HepG2 (cell line): Measurements from ENCODE around the gene IRGQ. TPM values are rescaled to one million over a fixed set of nuclear protein-coding genes. Genes with fewer than 3 reads are reported as not detected.

ENCODE experiments used
- ATAC-seq: fragments of 200-7000 bp; cut with Tn5 transposase; 3 replicates; pipeline ENCODE4 v1.9.1; 2020; ENCODE audit warnings: mild to moderate bottlenecking, moderate library complexity
- BruUV-seq: library from RNA; stranded (reverse); fragments of 400-500 nt; replicated peaks from 2 replicates; lab custom pipeline; 2021; lab: Mats Ljungman, UMichigan
- CTCF ChIA-PET: fragments of 300-600 bp; formaldehyde crosslinking; extraction: SDS; loops from one replicate; lab custom pipeline; 2021; ENCODE audit warnings: low total read pairs, inconsistent platforms, low intra/inter-chr PET ratio; lab: Yijun Ruan, JAX
- POLR2A ChIA-PET: fragments of 350-600 bp; sonication (Branson Sonifier 250); formaldehyde crosslinking; loops from one replicate; lab custom pipeline; 2020; ENCODE audit warnings: antibody characterized with exemption, inconsistent platforms; lab: Yijun Ruan, JAX
- DNase-seq: peaks from one replicate; pipeline ENCODE4 v3.0.0-alpha.2; 2015; ENCODE audit warnings: low spot score
- FAIRE-seq: peaks from 3 replicates; lab custom pipeline; 2011; peaks lifted over from hg19 to GRCh38; lab: Jason Lieb, UNC
- H2AFZ ChIP-seq: one replicate; pipeline ENCODE4 v1.6.1; 2011; ENCODE audit warnings: low read length, inconsistent platforms
- H3K27ac ChIP-seq: fragments of 300-600 bp; 3 replicates; pipeline ENCODE4 v1.8.0; 2011; ENCODE audit warnings: mixed run types, mild to moderate bottlenecking, mixed read lengths, low read length, inconsistent platforms; ENCODE audit not compliant: insufficient read depth; ENCODE audit errors: extremely low read length
- H3K27me3 ChIP-seq, 2 experiments: fragments of 200-600 bp in 1 of 2; 2 replicates in 1 of 2; 3 replicates in 1 of 2; pipeline versions ENCODE4 v1.6.0 to v1.8.0; 2011; ENCODE audit warnings: low read length in 2 of 2, mild to moderate bottlenecking in 2 of 2, moderate library complexity in 2 of 2, inconsistent platforms in 1 of 2; ENCODE audit not compliant: insufficient read depth in 2 of 2, control insufficient read depth in 1 of 2
- H3K36me3 ChIP-seq, 2 experiments: fragments of 200-600 bp in 1 of 2; replicated peaks in 1 of 2; 2 replicates in 1 of 2; 3 replicates in 1 of 2; pipeline versions ENCODE4 v1.5.1 to v1.8.0; 2011; ENCODE audit warnings: low read length in 2 of 2, inconsistent platforms in 1 of 2; ENCODE audit not compliant: insufficient read depth in 2 of 2, control insufficient read depth in 1 of 2
- H3K4me1 ChIP-seq: 2 replicates; pipeline ENCODE4 v1.5.1; 2012; ENCODE audit warnings: low read length, inconsistent platforms; ENCODE audit not compliant: insufficient read depth
- H3K4me2 ChIP-seq: 2 replicates; pipeline ENCODE4 v1.6.0; 2011; ENCODE audit warnings: low read depth, low read length, inconsistent platforms
- H3K4me3 ChIP-seq, 3 experiments: fragments of 200-600 bp in 1 of 3; sonication (generic), shearing (Covaris generic) in 1 of 3; replicated peaks in 1 of 3; 2 replicates each; pipeline ENCODE4 v1.5.1; 2011 to 2016; ENCODE audit warnings: low read length in 3 of 3, inconsistent platforms in 2 of 3, low read depth in 2 of 3, mild to moderate bottlenecking in 2 of 3, control low read depth in 1 of 3, mixed read lengths in 1 of 3; ENCODE audit not compliant: insufficient read depth in 1 of 3
- H3K79me2 ChIP-seq: one replicate; pipeline ENCODE4 v1.6.1; 2011; ENCODE audit warnings: low read length, inconsistent platforms; ENCODE audit not compliant: insufficient read depth
- H3K9ac ChIP-seq: 2 replicates; pipeline ENCODE4 v1.6.0; 2011; ENCODE audit warnings: mild to moderate bottlenecking, low read depth, low read length, inconsistent platforms; ENCODE audit not compliant: insufficient read depth
- H3K9me3 ChIP-seq: 2 replicates; pipeline ENCODE4 v1.5.1; 2012; ENCODE audit warnings: mild to moderate bottlenecking, low read length
- H4K20me1 ChIP-seq: 2 replicates; pipeline ENCODE4 v1.6.0; 2011; ENCODE audit warnings: inconsistent platforms, mild to moderate bottlenecking, low read length, moderate library complexity; ENCODE audit not compliant: insufficient read depth
- FOSL2 ChIP-seq: sonication (generic); formaldehyde crosslinking; IDR thresholded peaks from 2 replicates; pipeline ENCODE4 v1.4.0; 2020; ENCODE audit warnings: missing genetic modification reagents
- SPEN ChIP-seq: sonication (generic); formaldehyde crosslinking; IDR thresholded peaks from 2 replicates; pipeline ENCODE4 v1.5.1; 2020; ENCODE audit warnings: low read depth, mild to moderate bottlenecking, missing genetic modification reagents
- STAG1 ChIP-seq: sonication (generic); formaldehyde crosslinking; IDR thresholded peaks from 2 replicates; pipeline ENCODE4 v1.4.0; 2020; ENCODE audit warnings: missing genetic modification reagents
- ZNF883 ChIP-seq: sonication (generic); formaldehyde crosslinking; IDR thresholded peaks from 2 replicates; pipeline ENCODE4 v1.5.1; 2020; ENCODE audit warnings: mild to moderate bottlenecking, missing genetic modification reagents; ENCODE audit errors: not compliant biosample characterization
- WGBS: methylation state at CpG from one replicate; pipeline ENCODE4 v1.1.6; 2017; ENCODE audit warnings: low lambda C conversion rate; 5-methylcytosine and 5-hydroxymethylcytosine counted together
- in situ Hi-C: cut with HindIII; loops from 2 replicates; pipeline ENCODE4 v1.10.0; 2017; ENCODE audit warnings: low pct_unique_long_range_greater_than_20kb; ENCODE audit not compliant: extremely low pct_ligation_motif_present
- intact Hi-C: fragments of 100-400 bp; cut with micrococcal nuclease; formaldehyde crosslinking; loops from one replicate; pipeline ENCODE4 v1.10.0; 2022; ENCODE audit not compliant: unreplicated experiment
- polyA plus RNA-seq, 8 experiments: library from polyadenylated mRNA; depleted of rRNA in 3 of 8; stranded (reverse) in 7 of 8; unstranded in 1 of 8; fragments of >200 nt; fragmentation: Illumina TruSeq in 4 of 8; extraction: Trizol in 4 of 8; gene quantifications; 2 replicates each; pipeline versions ENCODE4 v1.2.1 to v1.2.3, GENCODE V29; 2011 to 2016; ENCODE audit warnings: low read depth in 4 of 8, missing spikeins in 1 of 8, mixed read lengths in 1 of 8; ENCODE audit not compliant: insufficient read depth in 1 of 8
- total RNA-seq, 5 experiments: library from RNA; depleted of rRNA; stranded (reverse); fragments of >200 nt; fragmentation: Illumina TruSeq; extraction: Trizol; gene quantifications; 2 replicates each; pipeline ENCODE4 v1.2.3, GENCODE V29; 2016; ENCODE audit warnings: low read depth in 1 of 5
- TF ChIP-seq, protein P1 (sequence below): sonication (generic); formaldehyde crosslinking; IDR thresholded peaks from 2 replicates; pipeline ENCODE4 v1.5.0; 2020; ENCODE audit warnings: mild to moderate bottlenecking, missing genetic modification reagents, moderate library complexity

Gene IRGQ
- total and polyA plus RNA-seq, 2 of the 13 experiments (the other 11 are each of a cell fraction or from before 2014, with no cell fraction given), result 11.6 to 12.4 TPM

DNA sequence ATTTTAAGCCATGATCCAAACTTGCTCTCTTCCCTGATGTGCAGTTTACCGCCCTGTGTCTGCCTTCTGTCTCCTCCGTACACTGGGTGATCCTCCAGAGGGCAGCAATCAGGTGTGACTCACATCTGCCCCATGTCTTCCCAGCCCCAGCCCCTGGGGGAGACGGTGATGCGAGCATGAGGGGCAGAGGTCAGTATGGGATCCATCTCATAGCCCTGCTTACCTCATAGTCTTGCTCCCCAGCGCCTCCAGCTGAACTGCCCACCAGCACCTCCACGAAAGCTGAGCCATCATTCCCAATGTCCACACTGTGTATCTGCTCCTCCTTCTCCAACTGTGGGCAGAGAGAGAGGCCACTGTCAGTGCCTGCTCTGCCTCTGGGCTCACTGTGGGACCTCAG, 35.2 kb downstream of the IRGQ start:
- Histone ChIP-seq H4K20me1 (no peaks in the 10 kb centered on the region), H3K9me3 (no peaks in the 10 kb centered on the region), H3K4me3 (no peak overlapping the region), H3K4me1 (no peaks in the 10 kb centered on the region), H3K27me3 (no peaks in the 10 kb centered on the region), H3K79me2 (no peaks in the 10 kb centered on the region), H3K4me2 (no peak overlapping the region), H3K36me3 (peaks cover 1 to 28% of the 10 kb centered on the region in 2 experiments; a peak in 4 of 5 replicates), H2AFZ (no peak overlapping the region), H3K27ac (no peak overlapping the region), H3K9ac (no peak overlapping the region)
- peak; percentile 80 for ATAC-seq
- WGBS, result 75% methylated on average over 6 of the region's 6 CpGs
- FAIRE-seq, result no peak
- in situ Hi-C loops (no loop called here), intact Hi-C loops (no loop called here)
- CTCF ChIA-PET, result interaction anchor here (0.5 kb wide), 1 partner anchor 896 kb away, joined by 3 read pairs; no protein-coding TSS in a partner anchor
- peak; percentile 19 for DNase-seq
- BruUV-seq, result no TSS peak
- TF ChIP-seq, protein P1, sequence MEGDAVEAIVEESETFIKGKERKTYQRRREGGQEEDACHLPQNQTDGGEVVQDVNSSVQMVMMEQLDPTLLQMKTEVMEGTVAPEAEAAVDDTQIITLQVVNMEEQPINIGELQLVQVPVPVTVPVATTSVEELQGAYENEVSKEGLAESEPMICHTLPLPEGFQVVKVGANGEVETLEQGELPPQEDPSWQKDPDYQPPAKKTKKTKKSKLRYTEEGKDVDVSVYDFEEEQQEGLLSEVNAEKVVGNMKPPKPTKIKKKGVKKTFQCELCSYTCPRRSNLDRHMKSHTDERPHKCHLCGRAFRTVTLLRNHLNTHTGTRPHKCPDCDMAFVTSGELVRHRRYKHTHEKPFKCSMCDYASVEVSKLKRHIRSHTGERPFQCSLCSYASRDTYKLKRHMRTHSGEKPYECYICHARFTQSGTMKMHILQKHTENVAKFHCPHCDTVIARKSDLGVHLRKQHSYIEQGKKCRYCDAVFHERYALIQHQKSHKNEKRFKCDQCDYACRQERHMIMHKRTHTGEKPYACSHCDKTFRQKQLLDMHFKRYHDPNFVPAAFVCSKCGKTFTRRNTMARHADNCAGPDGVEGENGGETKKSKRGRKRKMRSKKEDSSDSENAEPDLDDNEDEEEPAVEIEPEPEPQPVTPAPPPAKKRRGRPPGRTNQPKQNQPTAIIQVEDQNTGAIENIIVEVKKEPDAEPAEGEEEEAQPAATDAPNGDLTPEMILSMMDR (CRISPR knock-in tag), result peak; percentile 35; the same call in 1 of the 2 replicates
- TF ChIP-seq ZNF883 (CRISPR knock-in tag) (no peak), STAG1 (CRISPR knock-in tag) (peak; percentile 32; the same call in 1 of the 2 replicates), FOSL2 (CRISPR knock-in tag) (peak; percentile 46; the same call in 1 of the 2 replicates), SPEN (CRISPR knock-in tag) (no peak)
- POLR2A ChIA-PET, result no interaction called here
